Keratinocyte (primary cell): ENCODE data around the gene CRB2.

Experiments used
- CTCF ChIP-seq, 3 experiments: IDR thresholded peaks in 1 of 3; conservative IDR thresholded peaks in 1 of 3; optimal IDR thresholded peaks in 1 of 3; 2 replicates in 2 of 3; 3 replicates in 1 of 3; pipeline versions ENCODE3 to v1.5.1; 2011; ENCODE audit warnings: low read length in 3 of 3, mild to moderate bottlenecking in 3 of 3, moderate library complexity in 2 of 3, control low read depth in 1 of 3, inconsistent platforms in 1 of 3; ENCODE audit not compliant: insufficient read depth in 2 of 3; ENCODE audit errors: extremely low read depth in 1 of 3
- EZH2 ChIP-seq: IDR thresholded peaks from one replicate; pipeline ENCODE4 v1.6.1; 2012; ENCODE audit warnings: inconsistent platforms, mild to moderate bottlenecking, low read length, moderate library complexity

- TF ChIP-seq CTCF (optimal IDR thresholded peaks at IDR 0.05 in 1 of 3, IDR thresholded peaks at IDR 0.05 in 1 of 3, conservative IDR thresholded peaks at IDR 0.05 in 1 of 3; ENCODE audit: extremely low read depth in 1 of 3, insufficient read depth in 2 of 3, low read length in 3 of 3) (no peak), EZH2 (no peak)
Measured at GRCh38 chr9:123395276-123395688, 39.3 kb downstream of the CRB2 start.
